Measurements from ENCODE around the gene ANKRD13B. TPM values are rescaled to one million over a fixed set of nuclear protein-coding genes. Genes with fewer than 3 reads are reported as not detected.

The ANKRD13B gene
- total and polyA plus RNA-seq, 5 experiments from 2014 or later = 0.25 to 3.7 (median 1.3) TPM; not detected in 1

Other genes starting within 250 kb of the ANKRD13B start
- 10 to 100 TPM; 62.2 to 63.8 TPM for gene TAOK1, start 202.8 kb upstream of the ANKRD13B start, total RNA-seq
- gene TAOK1, start 202.8 kb upstream of the ANKRD13B start, polyA plus RNA-seq = 1 to 10 TPM; 2.4 to 3.5 (median 3.1) TPM
- gene ABHD15, start 26.1 kb upstream of the ANKRD13B start, total RNA-seq = 10 to 100 TPM; 13.4 to 13.8 TPM
- 1 to 10 TPM; 4.2 to 8.9 (median 7.1) TPM for gene ABHD15, start 26.1 kb upstream of the ANKRD13B start, polyA plus RNA-seq
- gene TP53I13, start 24.4 kb upstream of the ANKRD13B start, total RNA-seq = 10 to 100 TPM; 79.3 to 89.5 TPM
- gene TP53I13, start 24.4 kb upstream of the ANKRD13B start, polyA plus RNA-seq = 10 to 100 TPM; 22.7 to 26.8 (median 25.5) TPM
- 10 to 100 TPM; 51.6 to 58.2 TPM for gene GIT1, start 3.5 kb upstream of the ANKRD13B start, total RNA-seq
- 10 to 100 TPM in 1 of 3 donors, 1 to 10 TPM in 2; 4.4 to 27.7 (median 6.7) TPM for gene GIT1, start 3.5 kb upstream of the ANKRD13B start, polyA plus RNA-seq
- gene CORO6, start 29.8 kb downstream of the ANKRD13B start, total RNA-seq = 1 to 10 TPM; 1.6 to 2.2 TPM
- gene CORO6, start 29.8 kb downstream of the ANKRD13B start, polyA plus RNA-seq = under 1 TPM in 2 of 3 donors, not detected in 1; 0.22 to 0.36 TPM